Activated naive CD8-positive, alpha-beta T cell treated with anti-CD3 and anti-CD28 coated beads, Interleukin-2, amount 10 ng/mL, durations not matched to agents 7 days and 5 days (primary cell): ENCODE results near the gene PTGFRN. TPM values are rescaled to one million over a fixed set of nuclear protein-coding genes. Genes with fewer than 3 reads are reported as not detected.
A peak's percentile ranks its signal among the peaks of the same experiment; 100 is the strongest.

Experiments
- ATAC-seq: fragments of 150-1000 bp; cut with Tn5 transposase; one replicate; pipeline ENCODE4 v1.10.0; 2021; ENCODE audit warnings: low read depth, moderate library complexity
- POLR2A ChIA-PET: fragments of 350-600 bp; sonication (Branson Sonifier 250); formaldehyde crosslinking; loops from one replicate; lab custom pipeline; 2021; ENCODE audit warnings: antibody characterized with exemption; lab: Charles Lee
- DNase-seq: peaks from one replicate; pipeline ENCODE4 v3.0.0; 2021
- H3K27ac Mint-ChIP-seq: one replicate; pipeline ENCODE4 v1.8.0; 2022; ENCODE audit warnings: mild to moderate bottlenecking, mixed read lengths
- H3K27me3 Mint-ChIP-seq: one replicate; pipeline ENCODE4 v1.8.0; 2022; ENCODE audit warnings: mild to moderate bottlenecking, moderate library complexity, mixed read lengths
- H3K36me3 Mint-ChIP-seq: one replicate; pipeline ENCODE4 v1.8.0; 2021; ENCODE audit warnings: mild to moderate bottlenecking, mixed read lengths
- H3K4me1 Mint-ChIP-seq: one replicate; pipeline ENCODE4 v1.8.0; 2021; ENCODE audit warnings: mixed read lengths
- H3K4me3 Mint-ChIP-seq: one replicate; pipeline ENCODE4 v1.8.0; 2022; ENCODE audit warnings: mild to moderate bottlenecking, moderate library complexity, mixed read lengths
- H3K9me3 Mint-ChIP-seq: one replicate; pipeline ENCODE4 v1.8.0; 2021; ENCODE audit warnings: mixed read lengths
- total RNA-seq, 2 experiments: library from RNA; stranded (reverse); gene quantifications; one replicate each; pipeline ENCODE4 v1.2.3, GENCODE V29; 2021

The PTGFRN gene
- total RNA-seq, 2 experiments from 2014 or later: 0.19 to 0.28 TPM

DNA sequence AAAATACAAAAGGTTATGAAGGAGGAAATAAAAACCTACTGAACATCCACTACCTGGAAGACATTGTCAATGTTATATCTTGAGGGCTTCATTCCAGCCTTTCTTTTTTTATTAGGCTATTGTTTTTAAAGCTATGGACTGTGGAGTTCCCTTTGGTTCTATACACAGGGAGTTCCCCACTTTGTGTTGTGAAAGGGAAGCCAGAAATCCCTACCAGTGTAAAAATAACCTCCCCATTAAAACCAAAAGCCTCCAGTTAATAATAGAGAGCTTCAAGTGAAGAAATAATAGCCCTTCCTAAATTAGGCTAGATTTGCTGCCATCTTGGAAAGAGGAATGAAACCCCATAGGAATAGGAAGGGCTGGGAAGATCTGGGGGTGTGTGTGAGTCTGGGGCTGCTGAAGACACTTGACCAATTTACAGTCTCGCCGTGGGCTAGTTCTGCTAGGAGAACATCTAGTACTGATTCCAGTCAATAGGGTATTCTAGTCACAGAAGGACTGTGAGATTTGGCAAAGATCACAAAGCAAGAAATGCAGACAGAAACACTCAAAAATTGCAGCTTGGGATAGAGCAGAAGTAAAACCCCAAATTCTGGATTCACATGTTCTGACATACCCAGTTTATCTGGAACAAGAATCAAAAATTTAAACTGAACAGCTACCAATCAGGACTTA, 32.4 kb upstream of the PTGFRN start:
- ATAC-seq (no peak), DNase-seq (no peak)
- Mint-ChIP-seq H3K27ac (no peak overlapping the region), H3K4me1 (peaks cover 17% of the 10 kb centered on the region), H3K27me3 (peaks cover 2% of the 10 kb centered on the region), H3K4me3 (no peak overlapping the region), H3K36me3 (no peaks in the 10 kb centered on the region), H3K9me3 (no peaks in the 10 kb centered on the region)
- POLR2A ChIA-PET: interaction anchor here (0.6 to 2.4 kb wide), 5 partner anchors 23 to 182 kb away, joined by 3 to 16 read pairs (median 4); partner anchors contain the start of gene TTF2

DNA sequence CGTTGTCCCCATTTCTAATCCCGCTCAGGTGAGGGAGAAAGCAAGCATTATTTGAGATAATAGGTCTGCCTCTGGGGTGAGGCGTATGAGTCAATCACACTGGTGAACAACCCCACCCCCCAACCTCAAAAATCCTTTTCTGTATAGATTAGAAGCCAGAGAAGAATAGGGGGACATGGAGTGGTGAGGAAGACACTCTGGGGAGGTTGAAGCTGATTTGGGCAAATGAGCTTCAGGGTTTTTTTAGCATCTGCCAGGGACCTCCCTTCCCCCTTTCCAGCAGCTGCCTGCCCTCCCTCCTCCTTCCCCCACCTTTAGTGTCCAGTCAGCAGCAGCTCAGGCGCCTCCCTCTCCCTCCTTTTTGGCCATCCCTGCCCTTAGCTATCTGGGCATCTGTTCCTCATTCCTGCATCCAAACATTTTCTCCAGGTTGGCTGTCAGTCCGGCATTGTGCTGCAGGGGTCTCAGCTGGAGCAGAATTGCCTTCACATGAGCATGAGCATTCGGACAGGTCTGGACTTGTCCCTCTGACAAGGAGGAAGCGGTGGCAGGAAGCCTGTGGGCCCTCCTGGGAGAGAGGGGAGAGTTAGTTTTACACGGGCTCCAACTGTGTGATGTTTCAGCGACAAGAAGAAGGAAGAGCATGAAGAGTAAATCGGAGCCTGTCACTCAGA, 30.8 kb upstream of the PTGFRN start:
- POLR2A ChIA-PET: interaction anchor here (1.0 to 2.4 kb wide), 4 partner anchors 52 to 180 kb away, joined by 3 to 16 read pairs (median 4); partner anchors contain the start of gene TTF2
- Mint-ChIP-seq H3K9me3 (no peaks in the 10 kb centered on the region), H3K27ac (no peak overlapping the region), H3K27me3 (no peaks in the 10 kb centered on the region), H3K36me3 (no peaks in the 10 kb centered on the region), H3K4me3 (no peak overlapping the region), H3K4me1 (peaks cover 14% of the 10 kb centered on the region)
- peak; percentile 34 for DNase-seq
- ATAC-seq: peak; percentile 35

DNA sequence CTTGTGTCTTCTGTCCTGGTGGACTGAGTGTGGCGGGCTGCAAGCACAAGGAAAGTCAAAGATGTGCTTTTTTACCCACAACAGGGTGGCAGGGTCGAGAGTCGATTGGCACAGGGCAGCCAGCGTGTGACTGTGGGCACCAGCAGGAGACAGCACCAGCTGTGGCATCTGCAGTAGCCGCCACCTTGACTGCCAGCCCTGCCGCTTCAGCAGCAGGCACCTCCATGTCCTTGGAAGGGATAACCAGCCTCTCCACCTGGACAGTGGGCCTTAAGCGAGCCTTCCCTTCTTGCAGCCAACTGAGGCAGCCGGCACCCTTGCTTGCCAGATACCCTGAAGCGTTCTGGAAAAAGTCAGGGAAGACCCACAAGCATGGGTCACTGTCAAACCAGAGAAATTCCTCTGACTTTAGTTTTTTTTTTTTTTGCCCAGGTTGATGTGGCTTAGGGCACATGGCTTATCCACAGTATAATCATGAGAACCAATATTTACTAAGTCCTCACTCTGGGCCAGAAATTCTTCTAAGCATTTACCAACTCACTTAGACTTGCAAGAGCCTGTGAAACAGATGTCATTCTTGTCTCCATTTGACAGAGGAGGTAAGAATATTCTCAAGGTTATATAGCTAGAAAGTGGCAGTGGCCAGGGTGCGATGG, 30.1 kb upstream of the PTGFRN start:
- ATAC-seq (no peak), DNase-seq (peak; percentile 34)
- POLR2A ChIA-PET: interaction anchor here (1.0 to 2.4 kb wide), 4 partner anchors 52 to 180 kb away, joined by 3 to 16 read pairs (median 4); partner anchors contain the start of gene TTF2
- Mint-ChIP-seq H3K27me3 (no peaks in the 10 kb centered on the region), H3K27ac (no peak overlapping the region), H3K9me3 (no peaks in the 10 kb centered on the region), H3K4me3 (no peak overlapping the region), H3K4me1 (peaks cover 12% of the 10 kb centered on the region), H3K36me3 (no peaks in the 10 kb centered on the region)

DNA sequence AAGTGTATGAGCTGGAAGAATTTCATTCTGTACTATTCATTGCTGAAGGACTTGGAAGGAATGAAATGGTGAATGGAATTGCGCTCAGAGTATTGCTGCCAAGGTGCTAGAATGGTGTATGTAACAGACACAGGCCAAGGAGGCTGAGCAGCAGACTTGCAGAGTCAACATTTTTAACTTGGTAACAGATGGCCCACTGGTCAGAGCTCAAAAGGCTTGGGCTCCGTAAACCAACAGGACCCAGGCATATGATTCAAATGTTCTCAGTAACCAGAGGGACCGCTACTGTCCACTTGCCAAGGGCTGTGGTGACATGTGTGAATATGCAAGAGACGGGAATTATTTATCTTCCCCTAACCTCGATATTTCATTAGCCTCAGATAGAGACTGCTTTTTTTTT, 28.8 kb upstream of the PTGFRN start:
- no peak for DNase-seq
- POLR2A ChIA-PET: interaction anchor here (0.9 kb wide), 1 partner anchor 68 kb away, joined by 3 read pairs; no protein-coding TSS in a partner anchor
- no peak overlapping the region for H3K4me3 Mint-ChIP-seq
- ATAC-seq: no peak
- no peaks in the 10 kb centered on the region for H3K27me3 Mint-ChIP-seq
- no peak overlapping the region for H3K27ac Mint-ChIP-seq
- no peaks in the 10 kb centered on the region for H3K9me3 Mint-ChIP-seq
- peaks cover 3% of the 10 kb centered on the region for H3K4me1 Mint-ChIP-seq
- no peaks in the 10 kb centered on the region for H3K36me3 Mint-ChIP-seq

DNA sequence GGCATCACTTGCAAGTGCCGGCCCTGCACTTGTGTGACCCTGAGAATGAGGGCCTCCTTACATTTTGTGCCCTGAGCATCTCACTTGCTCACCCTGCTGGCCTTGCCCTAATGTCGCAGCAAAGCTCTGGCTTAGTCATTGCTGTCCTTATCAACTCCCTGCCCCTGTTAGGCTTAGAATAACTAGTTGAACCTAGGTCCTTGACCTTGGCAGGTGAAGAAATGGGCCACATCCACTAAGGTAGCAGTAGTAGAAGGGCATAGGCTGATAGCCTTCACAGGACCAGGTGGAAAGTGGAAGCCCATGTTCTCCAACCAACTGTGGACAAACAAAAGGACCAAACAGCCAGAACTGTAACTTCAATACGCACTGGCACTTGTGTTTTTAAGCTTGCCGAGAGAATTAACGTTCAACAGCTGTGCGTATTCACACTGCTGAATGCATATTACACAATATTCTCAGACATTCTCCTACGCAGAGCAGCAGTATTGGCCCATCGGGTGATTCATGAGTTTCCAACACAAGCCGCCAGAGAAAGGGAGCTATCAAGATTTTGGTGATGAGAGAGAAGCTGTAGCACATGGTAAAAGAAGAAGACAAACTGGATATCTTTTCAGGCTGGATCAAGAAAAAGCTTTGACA, 27.7 kb upstream of the PTGFRN start:
- no peaks in the 10 kb centered on the region for H3K27me3 Mint-ChIP-seq

DNA sequence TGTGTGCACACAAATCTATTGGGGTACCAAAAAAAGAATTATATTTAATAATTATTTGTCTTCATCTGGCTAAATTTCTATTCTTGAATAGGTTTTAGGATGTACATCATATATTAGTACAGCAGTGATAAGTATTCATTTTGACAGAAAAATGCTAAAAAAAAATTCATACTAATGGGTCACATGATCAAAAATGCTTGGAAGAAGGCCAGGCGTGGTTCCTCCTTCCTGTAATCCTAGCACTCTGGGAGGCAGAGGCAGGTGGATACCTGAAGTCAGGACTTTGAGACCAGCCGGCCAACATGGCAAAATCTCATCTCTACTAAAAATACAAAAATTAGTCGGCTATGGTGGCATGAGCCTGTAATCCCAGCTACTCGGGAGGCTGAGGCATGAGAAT, 26.9 kb upstream of the PTGFRN start:
- Mint-ChIP-seq H3K27ac (no peak overlapping the region), H3K36me3 (no peaks in the 10 kb centered on the region), H3K27me3 (no peaks in the 10 kb centered on the region), H3K9me3 (no peaks in the 10 kb centered on the region), H3K4me3 (no peak overlapping the region), H3K4me1 (peaks cover 7% of the 10 kb centered on the region)
- POLR2A ChIA-PET: interaction anchor here (0.7 to 1.9 kb wide), 3 partner anchors 32 to 177 kb away, joined by 4 read pairs; partner anchors contain the start of gene TTF2
- ATAC-seq: no peak
- no peak for DNase-seq

More for the DNA sequence above, 27.7 kb upstream of the PTGFRN start:
- Mint-ChIP-seq H3K27ac (peak overlapping the region; percentile 7), H3K4me1 (peaks cover 7% of the 10 kb centered on the region), H3K9me3 (no peaks in the 10 kb centered on the region), H3K4me3 (no peak overlapping the region), H3K36me3 (no peaks in the 10 kb centered on the region)
- POLR2A ChIA-PET: interaction anchor here (0.9 to 1.9 kb wide), 3 partner anchors 69 to 178 kb away, joined by 3 to 4 read pairs (median 4); partner anchors contain the start of gene TTF2
- ATAC-seq (peak; percentile 38), DNase-seq (peak; percentile 44)

DNA sequence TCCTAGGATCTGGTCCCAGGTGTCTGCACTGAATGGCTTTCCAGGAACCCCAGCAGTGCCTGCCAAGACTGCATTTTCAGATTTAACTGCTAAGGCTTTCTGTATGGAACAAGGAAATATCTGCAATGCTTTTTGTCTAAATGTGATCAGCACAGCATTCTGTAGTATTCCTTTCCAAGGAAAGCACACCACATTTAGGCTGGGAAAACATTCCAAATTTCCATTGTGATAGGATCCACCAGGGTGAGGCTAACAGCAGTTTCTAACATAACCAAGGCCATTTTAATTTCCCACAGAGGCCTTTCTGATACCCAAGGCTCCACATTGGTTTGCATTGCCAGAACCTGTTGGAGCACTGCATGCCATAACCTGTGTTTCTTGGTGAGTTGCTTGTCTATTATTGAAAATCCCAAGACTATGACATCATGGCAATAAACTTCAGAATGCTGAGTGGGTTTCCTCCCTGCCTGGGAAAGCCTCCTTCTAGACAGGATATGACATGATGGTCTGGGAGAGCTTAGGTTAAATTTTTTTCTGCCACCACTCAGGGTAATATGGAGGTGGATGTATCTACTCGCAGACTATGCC, 23.3 kb upstream of the PTGFRN start:
- H3K36me3 Mint-ChIP-seq: no peaks in the 10 kb centered on the region
- no peak overlapping the region for H3K27ac Mint-ChIP-seq
- DNase-seq (no peak), ATAC-seq (no peak)
- no peaks in the 10 kb centered on the region for H3K27me3 Mint-ChIP-seq
- POLR2A ChIA-PET: no interaction called here
- no peaks in the 10 kb centered on the region for H3K9me3 Mint-ChIP-seq
- peaks cover 7% of the 10 kb centered on the region for H3K4me1 Mint-ChIP-seq
- no peak overlapping the region for H3K4me3 Mint-ChIP-seq

DNA sequence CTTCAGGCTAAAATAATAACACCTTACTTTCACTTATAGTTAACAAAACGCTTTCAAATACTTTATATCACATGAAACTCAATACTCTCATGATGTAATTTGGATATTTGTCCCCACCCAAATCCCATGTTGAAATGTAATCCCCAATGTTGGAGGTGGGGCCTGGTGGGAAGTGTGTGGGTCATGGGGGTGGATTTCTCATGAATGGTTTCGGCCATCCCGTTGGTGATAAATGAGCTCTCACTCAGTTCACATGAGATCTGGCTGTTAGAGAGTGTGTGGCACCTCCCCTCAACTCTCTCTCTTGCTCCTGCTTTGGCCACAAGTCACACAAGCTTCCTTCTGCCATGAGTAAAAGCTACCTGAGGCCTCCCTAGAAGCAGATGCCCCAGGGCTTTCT, 22.5 kb upstream of the PTGFRN start:
- Mint-ChIP-seq H3K27me3 (no peaks in the 10 kb centered on the region), H3K4me3 (no peak overlapping the region), H3K9me3 (peaks cover 2% of the 10 kb centered on the region), H3K27ac (no peak overlapping the region), H3K4me1 (peaks cover 4% of the 10 kb centered on the region), H3K36me3 (no peaks in the 10 kb centered on the region)
- POLR2A ChIA-PET: no interaction called here
- ATAC-seq (no peak), DNase-seq (no peak)

DNA sequence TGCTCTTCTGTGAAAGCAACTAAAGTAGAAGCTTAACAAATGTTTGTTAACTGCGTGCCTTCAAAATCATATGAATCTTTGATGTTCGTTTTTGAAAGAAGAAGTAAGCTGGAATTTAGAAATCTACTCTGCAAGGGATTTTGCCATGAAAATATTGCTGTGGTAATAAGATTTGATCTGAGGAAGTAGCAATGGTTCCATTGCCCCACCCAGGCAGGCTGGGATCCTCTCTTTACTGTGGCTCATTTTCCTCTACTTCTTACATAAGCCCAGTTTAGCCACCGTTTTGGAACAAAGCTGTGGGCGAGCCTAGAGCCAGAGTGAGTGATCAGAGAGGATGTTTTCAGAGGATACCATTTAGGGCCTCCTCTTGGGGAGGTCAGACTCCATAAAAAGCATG, 20.3 kb upstream of the PTGFRN start:
- Mint-ChIP-seq H3K4me3 (no peak overlapping the region), H3K27me3 (no peaks in the 10 kb centered on the region), H3K4me1 (peaks cover 3% of the 10 kb centered on the region), H3K36me3 (no peaks in the 10 kb centered on the region), H3K9me3 (peaks cover 6% of the 10 kb centered on the region), H3K27ac (no peak overlapping the region)
- POLR2A ChIA-PET: no interaction called here
- no peak for DNase-seq
- no peak for ATAC-seq

DNA sequence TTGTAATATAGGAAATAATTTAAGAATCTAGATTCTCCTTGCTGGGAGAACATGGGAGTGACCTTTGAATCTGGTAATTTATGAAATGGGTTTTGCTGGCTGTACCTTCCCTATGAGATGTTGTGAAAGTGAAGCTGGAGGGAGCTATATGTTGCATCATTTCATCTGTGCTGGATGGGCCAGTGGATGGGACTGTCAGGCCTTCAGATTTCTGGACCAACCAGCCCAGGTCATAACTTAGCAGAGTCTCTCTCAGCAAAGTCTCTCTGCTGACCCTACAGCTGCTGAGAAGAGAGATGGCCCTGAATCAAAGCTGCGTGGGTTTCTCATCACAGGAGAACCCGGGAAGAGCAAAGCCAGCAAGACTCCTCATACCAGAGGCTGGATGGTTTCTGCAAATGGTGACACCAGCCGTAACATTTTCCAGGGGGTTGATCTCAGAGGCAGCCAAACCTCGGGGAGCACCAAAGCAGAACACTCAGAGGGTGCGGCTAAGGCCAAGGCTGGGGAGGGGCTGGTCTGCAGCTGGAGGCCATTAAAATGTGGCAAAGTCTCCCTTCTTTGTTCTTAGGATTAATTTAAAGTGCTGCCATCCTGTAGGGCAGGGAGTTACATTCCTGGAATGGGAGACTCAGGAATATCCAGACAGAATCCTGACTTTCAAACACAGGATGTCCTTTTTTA, 18.2 kb upstream of the PTGFRN start:
- Mint-ChIP-seq H3K4me3 (no peak overlapping the region), H3K27me3 (peaks cover 2% of the 10 kb centered on the region), H3K9me3 (peaks cover 15% of the 10 kb centered on the region), H3K36me3 (peaks cover 7% of the 10 kb centered on the region), H3K27ac (no peak overlapping the region), H3K4me1 (peaks cover 4% of the 10 kb centered on the region)
- POLR2A ChIA-PET: no interaction called here
- DNase-seq: no peak
- ATAC-seq: no peak

DNA sequence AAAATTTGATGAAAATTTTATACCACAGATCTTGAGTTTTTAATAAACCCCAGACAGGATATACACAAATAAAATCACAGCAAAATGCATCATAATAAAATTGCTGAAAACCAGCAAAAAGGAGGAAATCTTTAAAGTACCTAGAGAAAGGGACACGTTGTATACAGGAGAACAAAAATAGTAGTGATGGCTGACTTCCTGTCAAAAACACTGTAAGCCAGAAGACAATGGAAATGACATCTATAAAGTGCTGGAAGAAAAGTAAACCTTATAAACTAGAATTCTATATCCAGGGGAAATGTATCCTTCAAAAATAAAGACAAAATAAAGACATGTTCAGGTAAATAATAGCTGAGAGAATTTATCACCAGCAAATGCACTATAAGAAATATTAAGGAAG, 14.6 kb upstream of the PTGFRN start:
- no peak overlapping the region for H3K4me3 Mint-ChIP-seq
- peaks cover 4% of the 10 kb centered on the region for H3K27me3 Mint-ChIP-seq
- peaks cover 1% of the 10 kb centered on the region for H3K4me1 Mint-ChIP-seq
- ATAC-seq (no peak), DNase-seq (no peak)
- H3K9me3 Mint-ChIP-seq: peaks cover 21% of the 10 kb centered on the region
- H3K36me3 Mint-ChIP-seq: peaks cover 7% of the 10 kb centered on the region
- H3K27ac Mint-ChIP-seq: no peak overlapping the region
- POLR2A ChIA-PET: no interaction called here

DNA sequence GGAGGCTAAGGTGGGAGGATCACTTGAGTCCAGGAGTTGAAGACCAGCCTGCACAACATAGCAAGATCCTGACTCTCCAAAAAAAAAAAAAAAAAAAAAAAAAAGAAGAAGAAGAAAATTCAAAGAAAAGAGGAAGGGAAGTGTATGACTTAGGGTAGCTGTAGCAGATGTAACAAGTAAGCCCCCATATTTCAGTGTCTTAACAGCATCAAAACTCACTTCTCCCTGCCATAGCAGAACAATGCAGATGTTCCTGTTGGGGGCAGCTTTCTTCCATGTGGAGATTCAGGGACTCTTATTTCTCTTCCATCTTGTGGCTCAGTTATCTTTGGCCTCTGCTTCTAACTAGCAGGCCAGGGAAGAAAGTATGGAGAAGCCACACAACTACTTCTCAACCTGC, 10.2 kb upstream of the PTGFRN start:
- POLR2A ChIA-PET: no interaction called here
- DNase-seq (no peak), ATAC-seq (no peak)
- Mint-ChIP-seq H3K9me3 (peaks cover 15% of the 10 kb centered on the region), H3K27ac (no peak overlapping the region), H3K36me3 (peaks cover 7% of the 10 kb centered on the region), H3K4me1 (peaks cover 1% of the 10 kb centered on the region), H3K4me3 (no peak overlapping the region), H3K27me3 (peaks cover 20% of the 10 kb centered on the region)
